CD4-positive, alpha-beta T cell treated with Interleukin-17A for 1 hour (primary cell): Measurements from ENCODE around the gene UNC13C.
"Not testable (repeated sequence)": the region's sequence is repeated elsewhere in the genome, so short reads cannot be mapped to it uniquely, and the experiment has no call there.

Experiments used
- DNase-seq: peaks from one replicate; pipeline ENCODE4 v3.0.0-alpha.2; 2020

Gene UNC13C

DNA sequence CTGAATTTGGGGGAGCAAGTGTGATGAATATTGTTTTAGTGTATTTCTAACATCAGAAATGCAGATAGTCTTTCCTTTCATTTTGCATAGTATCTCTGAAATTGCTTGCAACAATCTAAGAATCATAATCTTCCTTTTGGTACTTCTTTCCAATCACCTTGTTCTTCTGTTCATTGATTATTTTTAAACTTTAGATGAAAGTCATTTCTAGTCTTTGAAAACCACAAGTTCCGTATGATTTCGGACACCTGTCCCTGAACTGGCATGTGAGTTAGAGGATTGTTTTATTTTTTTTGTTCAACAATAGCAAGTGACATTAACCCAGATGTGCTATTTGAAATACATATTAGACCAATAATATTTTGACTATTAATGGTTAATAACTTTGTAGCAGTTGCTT lies 329.7 kb downstream of the UNC13C start:
- DNase-seq: no peak

DNA sequence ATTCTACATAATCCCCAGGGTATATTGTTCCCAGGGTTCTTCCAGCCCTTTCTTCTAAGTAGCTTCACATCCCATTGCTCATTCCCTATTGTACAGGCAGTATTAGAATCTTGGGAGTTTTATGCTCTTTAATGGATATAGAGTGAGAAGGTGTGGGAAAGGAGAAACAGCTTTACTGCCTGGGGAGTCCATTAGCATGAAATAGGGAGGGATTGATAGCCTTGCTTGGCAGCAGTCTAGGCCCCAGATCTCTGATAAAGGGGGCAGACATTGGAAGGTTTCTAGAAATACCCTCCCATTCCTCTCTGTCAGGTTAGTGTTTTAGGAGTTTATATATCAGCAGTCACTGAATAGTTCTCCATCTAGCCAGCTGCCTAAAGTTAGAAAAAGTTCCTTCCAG lies 334.3 kb downstream of the UNC13C start:
- no peak for DNase-seq

DNA sequence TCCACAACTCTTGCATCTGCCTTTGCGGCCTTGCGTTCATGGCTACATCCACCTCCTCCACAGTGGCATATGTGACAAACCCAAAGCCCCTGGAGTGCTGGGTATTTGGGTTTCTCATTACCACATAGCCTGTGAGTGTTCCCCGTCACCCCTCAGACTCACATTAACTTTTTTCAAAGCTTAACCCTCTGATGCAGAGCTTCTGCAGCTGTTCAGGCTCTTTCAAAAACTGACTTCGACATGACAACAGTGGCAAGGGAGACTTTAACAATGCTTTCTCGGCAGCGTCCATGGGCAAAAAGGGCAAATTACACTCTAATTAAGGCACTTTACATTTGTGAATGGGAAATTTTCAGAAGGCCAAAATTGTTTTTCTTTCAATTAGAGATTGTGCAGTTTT lies 343.2 kb downstream of the UNC13C start:
- no peak for DNase-seq

DNA sequence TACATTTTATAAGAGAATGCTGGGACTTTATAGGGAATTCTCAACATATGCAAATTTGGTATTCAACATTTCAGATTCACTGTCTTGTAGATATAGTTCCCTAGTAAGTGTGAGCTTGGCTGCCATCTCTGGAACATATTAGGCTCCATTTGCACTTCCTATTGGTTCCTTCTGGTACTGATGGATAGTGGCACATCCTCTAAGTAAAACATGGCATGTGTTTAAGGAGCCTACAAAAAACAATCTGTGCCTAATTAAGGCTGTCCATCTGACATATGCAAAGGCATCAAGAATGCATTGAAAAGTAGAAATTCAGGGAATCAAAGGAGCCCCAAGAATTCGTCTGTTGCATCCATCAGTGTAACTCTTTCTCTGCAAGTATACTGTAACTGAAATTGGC lies 344.1 kb downstream of the UNC13C start:
- DNase-seq: no peak

DNA sequence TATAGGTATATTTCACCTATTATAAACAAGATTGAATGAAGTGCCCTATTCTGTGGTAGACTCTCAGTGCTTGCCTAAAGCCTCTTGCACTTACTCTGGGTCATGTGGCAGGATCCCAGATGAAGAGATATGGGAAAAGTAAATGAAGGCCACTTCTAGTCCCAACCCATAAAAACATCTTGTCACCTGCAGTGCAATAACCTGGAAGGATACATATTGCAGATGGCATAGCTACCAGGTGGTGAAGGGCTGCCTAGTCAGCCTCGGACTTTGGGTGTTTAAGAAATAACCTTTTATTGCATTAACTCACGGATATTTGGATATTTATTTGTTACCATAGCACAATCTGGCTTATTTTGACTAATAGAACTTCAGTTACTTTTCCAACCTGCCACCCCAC lies 367.1 kb downstream of the UNC13C start:
- no peak for DNase-seq

DNA sequence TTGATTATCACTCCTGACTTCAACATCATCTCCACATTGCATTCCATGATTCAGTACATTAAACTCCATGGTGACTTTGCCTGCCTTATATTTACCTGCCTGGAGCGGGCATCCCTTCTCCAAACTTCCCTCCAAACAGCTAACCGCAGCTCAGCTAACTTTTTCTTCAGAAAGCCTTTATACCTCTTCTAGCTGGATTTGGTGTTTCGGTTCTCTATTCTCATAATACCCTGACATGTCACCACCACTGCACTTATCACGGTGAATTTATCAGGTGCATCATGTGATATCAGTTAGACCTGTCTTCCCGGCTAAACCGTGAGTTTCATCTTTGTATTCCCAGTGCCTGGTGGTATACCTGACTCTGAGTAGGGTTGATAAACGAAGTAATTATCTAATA lies 367.6 kb downstream of the UNC13C start:
- DNase-seq: no peak

DNA sequence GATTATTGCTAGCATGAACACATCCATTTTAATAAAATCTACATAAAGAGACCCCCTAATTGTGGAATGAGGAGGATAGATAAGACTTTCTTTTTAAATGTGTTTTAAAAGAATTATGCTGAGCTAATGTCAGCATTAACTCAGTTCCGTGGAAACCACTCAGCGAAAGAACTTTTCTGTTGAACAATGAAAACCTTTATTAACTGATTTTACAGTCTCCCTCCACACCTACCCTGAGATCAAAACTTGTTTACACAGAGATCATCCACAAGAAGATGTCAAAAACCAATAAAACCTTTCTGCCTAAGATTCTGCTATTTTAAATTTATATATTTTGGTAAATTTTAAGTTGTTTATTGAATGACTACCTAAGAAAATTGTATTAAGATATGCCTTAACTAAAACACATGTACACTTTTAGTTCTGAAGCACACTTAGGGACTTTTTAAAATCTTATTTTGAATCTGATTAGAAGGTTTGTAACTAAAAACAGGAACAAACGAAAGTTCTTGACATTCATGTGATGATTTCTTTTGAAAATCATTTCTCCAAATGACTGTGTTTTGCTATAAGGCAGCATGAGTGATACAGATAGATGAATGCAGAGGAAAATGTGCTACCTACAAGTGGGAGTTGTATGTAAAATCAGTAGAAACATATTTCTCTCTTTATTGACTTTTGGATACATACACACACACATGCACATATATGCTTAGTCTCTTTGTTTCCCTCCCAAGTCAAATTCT lies 369.0 kb downstream of the UNC13C start:
- no peak for DNase-seq

DNA sequence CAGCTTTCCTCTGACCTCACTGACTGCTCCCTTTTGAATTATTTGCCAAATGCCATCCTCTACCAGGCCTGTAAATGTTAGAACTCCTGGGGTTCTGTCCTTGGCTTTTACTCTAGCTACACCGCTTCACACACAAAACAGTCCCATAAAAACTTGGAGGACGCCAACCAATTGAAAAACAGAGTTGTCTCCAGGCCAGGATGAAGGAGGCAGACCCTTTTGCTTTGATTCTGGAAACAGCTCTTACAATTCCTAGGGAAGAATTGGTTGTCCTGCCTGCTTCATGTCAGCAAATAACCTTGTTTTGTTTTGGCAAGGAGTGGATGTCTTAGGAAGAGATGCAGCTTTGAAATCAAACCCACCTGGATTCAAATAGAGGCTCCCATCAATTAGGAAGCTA lies 375.5 kb downstream of the UNC13C start:
- DNase-seq: no peak

DNA sequence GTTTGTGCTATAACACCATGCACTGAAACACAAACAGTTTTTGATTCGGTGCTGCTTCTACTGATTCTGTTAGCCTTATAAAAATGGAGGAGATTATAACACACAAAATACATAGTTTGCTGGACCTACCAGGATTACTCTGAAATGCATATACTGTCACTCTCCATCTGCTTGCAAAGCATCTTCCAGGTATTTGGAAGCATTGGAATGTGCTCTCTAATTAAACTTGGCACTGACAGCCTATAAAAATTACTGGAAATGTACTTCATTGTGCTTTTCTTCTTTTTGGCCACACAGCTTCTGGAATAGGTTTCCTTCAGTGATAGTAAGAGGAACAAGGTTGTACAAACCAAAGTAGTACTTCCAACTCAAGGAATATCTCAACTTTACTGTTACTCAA lies 376.1 kb downstream of the UNC13C start:
- no peak for DNase-seq

DNA sequence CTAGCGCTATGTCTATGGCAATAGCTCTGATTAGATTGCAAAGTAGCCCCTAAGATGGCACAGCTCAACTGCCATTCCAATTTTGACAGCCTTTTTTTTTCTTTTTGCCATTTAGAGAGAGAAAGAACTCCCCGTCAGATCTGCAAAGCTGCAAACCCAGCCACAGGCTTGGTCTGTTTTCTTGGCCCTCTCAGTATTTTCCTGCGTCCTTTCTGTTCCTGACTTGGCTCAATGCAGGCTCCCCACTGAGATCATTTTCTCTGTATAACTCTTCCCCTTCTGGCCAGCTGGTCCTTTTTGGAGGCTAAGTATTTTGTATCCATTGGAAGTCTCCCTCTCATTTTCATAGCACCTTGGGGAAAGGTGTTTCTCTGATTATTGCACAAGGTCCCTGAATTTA lies 386.7 kb downstream of the UNC13C start:
- DNase-seq: no peak

DNA sequence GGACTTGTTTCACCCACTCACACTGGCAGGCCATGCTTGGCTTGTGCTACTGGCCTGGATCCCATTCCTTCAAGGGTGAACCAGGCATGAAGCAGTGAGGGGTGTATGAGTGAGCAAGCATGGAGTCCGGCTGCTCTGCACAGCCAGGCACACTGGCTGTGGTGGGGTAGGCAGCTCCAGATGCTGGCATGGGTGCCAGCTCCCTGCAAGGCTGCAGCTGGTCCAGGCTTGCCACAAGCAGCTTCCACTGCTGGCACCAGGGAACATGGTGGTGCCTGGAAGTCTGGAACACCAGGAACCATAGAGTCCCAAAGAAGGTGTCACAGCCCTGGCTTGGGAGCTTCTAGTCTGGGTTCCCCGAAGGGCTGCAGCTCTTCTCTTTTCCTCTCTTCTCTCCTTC lies 395.1 kb downstream of the UNC13C start:
- DNase-seq: no peak

DNA sequence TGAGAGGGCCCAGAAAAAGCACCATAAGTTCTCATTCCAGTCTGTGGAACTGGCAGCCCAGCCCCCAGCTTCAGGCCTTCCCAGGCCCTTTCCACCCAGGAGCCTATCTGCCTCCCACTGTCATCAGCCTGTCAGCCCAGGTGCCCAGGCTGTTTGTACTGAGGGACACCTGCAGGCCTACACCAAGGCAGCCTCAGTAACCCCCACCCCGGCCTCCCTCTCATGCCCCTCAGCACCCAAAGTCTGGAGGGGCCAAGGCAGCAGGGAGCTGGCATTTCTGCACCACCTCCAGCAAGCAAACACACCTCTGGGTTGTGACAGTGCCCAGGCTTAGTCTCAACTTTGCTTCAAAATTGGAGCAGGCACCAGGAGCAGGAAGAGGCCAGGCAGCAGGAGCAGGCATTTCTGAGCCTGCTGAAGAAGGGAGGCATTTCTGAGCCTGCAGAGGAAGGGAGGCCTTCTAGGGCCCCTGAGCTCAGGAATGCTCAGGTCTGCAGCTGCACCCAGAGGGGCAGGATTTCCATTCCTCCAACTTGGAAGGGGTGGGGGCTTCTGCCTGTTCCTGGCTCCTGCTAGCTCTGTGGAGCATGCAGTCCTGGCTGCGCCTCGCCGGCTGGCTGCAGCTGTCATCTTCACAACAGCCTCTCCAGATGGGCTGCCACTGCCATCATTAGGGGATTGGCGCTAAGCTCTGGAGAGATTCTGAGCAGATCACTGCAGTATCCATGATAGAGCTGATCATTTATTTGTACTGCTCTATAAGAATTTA lies 396.1 kb downstream of the UNC13C start:
- no peak for DNase-seq

DNA sequence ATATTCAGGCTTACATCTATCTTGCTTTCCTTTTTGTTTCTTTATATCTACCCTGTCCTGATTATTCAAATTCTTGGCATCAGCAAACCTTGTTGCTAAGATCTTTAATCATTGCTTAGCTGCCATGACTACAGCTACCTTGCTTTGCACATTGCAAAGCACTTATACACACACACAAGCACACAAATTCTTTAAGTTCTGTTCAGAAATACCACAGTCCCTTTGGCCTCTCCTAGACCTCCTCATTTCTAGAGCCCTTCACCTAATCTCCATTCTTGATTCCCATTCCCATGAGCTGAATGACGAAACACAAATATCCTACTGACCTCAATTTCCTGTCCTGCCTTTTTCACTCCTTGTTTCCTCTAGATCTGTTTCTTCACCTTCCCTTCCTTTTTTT lies 409.6 kb downstream of the UNC13C start:
- DNase-seq: no peak

DNA sequence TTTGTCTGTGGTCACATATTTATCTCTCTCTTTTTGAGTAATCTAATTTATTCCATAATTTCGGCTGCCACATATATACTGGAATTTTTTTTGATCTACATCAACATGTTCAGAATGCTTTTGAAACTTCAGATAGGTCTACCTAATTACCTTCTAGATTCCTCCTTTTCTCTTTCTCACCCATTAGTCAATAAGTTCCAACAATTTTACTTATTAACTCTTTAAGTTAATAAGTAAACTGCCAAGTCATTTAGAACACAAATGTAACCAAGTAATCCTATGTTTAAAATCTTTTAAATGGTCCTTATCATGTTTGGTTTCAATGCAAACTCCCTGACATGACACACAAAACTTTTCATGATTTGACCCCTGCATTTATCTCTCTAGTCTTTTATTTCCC lies 410.5 kb downstream of the UNC13C start:
- DNase-seq: no peak

DNA sequence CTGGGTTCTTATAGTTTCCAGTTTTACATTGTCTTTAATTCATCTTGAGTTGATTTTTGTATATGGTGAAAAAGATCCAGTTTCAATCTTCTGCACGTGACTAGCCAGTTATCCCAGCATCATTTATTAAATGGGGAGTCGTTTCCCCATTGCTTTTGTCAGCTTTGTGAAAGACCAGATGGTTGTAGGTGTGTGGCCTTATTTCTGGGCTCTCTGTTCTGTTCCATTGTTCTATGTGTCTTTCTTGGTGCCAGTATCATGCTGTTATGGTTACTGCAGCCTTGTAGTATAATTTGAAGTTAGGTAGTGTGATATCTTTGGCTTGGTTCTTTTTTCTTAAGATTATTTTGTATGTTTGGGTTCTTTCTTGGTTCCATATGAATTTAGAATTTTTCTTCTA lies 432.2 kb downstream of the UNC13C start:
- DNase-seq: no peak

DNA sequence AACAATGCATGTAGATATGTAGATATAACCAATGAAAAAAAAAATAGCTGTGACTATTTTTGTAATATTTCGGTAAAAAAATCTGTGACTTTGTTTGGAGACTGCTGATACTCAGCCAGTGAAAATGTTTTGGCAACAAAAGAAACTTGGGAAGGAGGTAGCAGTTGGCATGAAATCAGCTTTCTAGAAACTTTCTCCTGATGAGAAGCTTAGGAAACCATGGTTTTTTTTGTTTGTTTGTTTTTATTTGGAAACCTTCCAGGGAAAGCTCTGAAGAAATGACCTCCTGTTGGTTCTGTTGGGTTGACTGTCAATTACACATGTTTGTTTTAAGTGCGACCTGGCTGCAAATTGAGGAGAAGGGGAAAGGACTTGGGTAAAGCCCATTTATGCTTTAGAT lies 445.9 kb downstream of the UNC13C start:
- no peak for DNase-seq

DNA sequence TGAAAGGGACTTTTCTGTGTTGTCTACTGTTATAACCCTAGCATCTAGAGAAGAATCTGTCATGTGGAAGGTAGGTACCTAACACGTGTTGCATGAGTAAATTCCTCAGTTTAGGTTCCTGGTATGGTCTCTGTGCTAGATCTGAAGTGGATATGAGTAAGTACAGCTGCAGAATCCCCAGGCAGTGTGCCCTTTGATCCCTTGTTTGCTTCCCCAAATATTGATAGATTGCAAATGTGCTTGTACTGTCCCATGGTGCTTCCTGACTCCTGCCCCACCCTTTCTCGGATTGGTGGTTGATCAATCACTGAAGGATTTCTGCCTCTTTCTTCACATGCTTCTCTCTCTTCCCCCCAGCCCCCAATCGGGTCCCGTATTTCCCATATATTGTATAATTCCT lies 450.4 kb downstream of the UNC13C start:
- no peak for DNase-seq

DNA sequence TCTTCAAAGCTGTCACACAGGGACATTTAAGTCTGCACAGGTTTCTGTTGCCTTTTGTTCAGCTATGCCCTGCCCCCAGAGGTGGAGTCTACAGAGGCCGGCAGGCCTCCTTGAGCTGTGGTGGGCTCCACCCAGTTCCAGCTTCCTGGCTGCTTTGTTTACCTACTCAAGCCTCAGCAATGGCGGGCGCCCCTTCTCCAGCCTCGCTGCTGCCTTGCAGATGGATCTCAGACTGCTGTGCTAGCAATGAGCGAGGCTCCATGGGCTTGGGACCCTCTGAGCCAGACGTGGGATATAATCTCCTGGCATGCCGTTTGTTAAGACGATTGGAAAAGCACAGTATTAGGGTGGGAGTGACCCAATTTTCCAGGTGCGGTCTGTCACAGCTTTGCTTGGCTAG lies 472.0 kb downstream of the UNC13C start:
- not testable (repeated sequence) for DNase-seq

DNA sequence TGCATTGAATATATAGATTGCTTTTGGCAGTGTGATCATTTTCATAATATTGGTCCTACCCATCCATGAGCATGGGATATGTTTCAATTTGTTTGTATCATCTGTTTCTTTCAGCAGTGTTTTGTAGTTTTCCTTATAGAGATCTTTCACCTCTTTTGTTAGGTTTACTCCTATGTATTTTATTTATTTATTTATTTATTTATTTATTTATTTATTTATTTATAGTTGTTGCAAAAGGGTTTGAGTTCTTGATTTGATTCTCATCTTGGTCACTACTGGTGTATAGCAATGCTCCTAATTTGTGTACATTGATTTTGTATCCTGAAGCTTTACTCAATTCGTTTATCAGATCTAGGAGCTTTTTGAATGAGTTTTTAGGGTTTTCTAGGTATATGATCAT lies 478.2 kb downstream of the UNC13C start:
- no peak for DNase-seq

DNA sequence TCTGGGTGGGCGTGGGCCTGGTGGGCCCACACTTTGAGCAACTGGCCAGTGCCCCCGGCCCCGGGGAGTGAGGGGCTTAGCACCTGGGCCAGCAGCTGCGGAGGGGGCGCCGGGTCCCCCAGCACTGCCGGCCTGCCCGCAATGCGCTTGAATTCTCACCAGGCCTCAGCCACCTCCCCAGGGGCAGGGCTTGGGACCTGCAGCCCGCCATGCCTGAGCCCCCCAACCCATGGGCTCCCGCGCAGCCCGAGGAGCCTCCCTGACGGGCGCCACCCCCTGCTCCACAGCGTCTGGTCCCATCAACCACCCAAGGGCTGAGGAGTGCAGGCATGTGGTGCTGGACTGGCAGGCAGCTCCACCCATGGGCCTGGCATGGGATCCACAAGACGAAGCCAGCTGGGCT lies 484.3 kb downstream of the UNC13C start:
- DNase-seq: no peak

DNA sequence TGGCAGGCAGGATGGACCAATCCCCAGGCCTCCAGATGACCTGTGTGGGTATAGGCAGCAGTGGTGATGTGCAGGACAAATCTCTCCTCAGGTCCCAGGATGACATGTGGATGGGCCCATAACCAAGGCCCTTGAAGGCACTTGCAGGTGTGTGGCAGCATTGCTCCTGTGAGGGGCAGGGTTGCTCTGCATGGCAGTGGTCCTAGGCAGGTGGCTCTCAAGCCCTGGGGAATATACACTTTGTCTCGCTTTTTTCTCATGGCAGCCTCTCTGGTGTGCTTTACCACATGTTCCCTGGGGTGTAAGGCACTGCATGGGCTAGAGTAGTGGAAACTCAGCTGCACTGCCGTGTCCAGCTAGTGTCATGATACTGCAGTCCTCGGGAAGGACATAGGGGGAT lies 503.6 kb downstream of the UNC13C start:
- no peak for DNase-seq

DNA sequence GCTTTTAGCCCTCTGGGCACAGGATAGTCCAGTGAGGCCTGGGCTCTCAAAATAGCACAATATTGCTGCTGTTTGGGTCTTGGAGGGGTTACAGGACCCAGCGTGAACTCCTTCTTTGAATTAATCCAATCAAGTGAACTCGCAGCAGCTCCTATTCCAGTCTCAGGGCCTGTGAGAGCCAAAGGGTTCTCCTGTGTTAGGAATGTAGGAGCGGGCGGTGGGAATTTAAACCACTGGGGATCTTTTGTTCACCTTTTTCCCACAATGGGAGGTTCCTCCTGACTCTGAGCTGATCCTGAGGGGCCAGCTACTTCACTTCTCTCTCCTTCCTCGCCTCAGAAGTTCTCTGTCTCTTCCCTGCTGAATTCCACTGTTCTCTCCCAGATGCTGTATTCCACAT lies 504.0 kb downstream of the UNC13C start:
- DNase-seq: no peak

DNA sequence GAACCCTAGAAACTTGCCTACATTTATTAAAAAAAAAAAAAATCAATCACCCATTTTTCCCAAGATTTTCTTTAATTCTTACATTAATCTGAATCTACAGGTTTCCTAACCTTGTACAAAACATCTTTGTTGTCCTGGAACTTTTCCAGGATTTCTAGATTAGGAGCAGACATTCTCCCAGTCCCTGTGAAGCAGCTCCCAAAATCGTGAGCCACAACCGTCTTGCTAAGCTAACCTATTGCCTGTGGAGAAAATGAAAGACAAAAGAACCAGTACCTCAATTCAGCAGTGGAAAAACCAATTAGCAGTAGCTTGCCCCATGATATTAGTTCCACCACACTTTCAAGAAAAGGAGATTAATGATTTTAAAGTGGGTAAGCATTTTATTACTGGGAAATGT lies 522.1 kb downstream of the UNC13C start:
- DNase-seq: no peak

DNA sequence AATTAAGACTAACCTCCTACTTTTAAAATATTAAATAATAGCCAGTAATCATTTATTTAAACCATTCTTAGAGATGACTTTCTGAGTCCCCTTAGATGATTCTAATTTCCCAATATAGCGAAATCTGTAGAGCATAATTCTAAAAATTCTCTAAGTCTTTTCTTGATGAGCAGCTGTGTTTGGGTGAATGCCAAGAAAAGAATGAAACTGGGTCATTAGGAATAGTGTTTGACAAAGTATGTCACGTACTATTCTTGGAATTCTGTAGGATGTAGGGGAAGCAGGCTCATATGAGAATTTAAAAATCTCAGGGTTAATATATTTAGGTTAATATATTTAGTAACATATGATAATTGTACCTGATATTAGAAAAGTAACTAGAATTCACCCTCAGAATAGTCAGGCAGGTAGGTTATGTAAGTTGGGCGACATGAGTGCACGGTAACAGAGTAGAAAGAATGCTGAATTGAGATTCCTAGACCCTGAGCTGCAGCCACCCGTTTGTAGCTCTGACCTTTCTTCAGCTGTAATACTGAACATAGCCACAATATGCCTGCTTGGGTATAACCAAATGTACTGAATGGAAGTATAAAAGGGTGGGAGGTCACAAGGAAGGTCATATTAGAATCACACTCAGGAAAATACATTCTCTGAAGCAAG lies 524.3 kb downstream of the UNC13C start:
- DNase-seq: no peak
